Fibroblast of lung (primary cell): ENCODE results near the gene DEFB124. TPM values are rescaled to one million over a fixed set of nuclear protein-coding genes. Genes with fewer than 3 reads are reported as not detected.

Experiments used
- DNase-seq, 2 donors: peaks; one replicate each; pipeline versions ENCODE4 v3.0.0 to v3.0.0-alpha.2; 2010; ENCODE audit warnings: low read depth in 2 of 2
- H2AFZ ChIP-seq: 2 replicates; pipeline ENCODE4 v1.5.1; 2012; ENCODE audit warnings: low read length, control low read depth, inconsistent platforms
- H3K27ac ChIP-seq: 2 replicates; pipeline ENCODE4 v1.5.1; 2011; ENCODE audit warnings: low read length, control low read depth; ENCODE audit not compliant: insufficient read depth
- H3K27me3 ChIP-seq: 2 replicates; pipeline ENCODE4 v1.5.1; 2011; ENCODE audit warnings: mild to moderate bottlenecking, low read length; ENCODE audit not compliant: control insufficient read depth, insufficient read depth
- H3K36me3 ChIP-seq: 2 replicates; pipeline ENCODE4 v1.5.1; 2011; ENCODE audit warnings: low read length; ENCODE audit not compliant: control insufficient read depth, insufficient read depth
- H3K4me1 ChIP-seq: 2 replicates; pipeline ENCODE4 v1.5.1; 2011; ENCODE audit warnings: low read length; ENCODE audit not compliant: control insufficient read depth, insufficient read depth; ENCODE audit errors: extremely low read depth
- H3K4me2 ChIP-seq: 2 replicates; pipeline ENCODE4 v1.5.1; 2011; ENCODE audit warnings: low read length, control low read depth; ENCODE audit not compliant: insufficient read depth; ENCODE audit errors: extremely low read depth
- H3K4me3 ChIP-seq, 4 experiments: fragments of 200-600 bp in 1 of 4; sonication (generic) in 1 of 4; replicated peaks in 1 of 4; 2 replicates each; pipeline ENCODE4 v1.5.1; 2011 to 2016; ENCODE audit warnings: low read length in 4 of 4, low read depth in 3 of 4, mild to moderate bottlenecking in 3 of 4, control low read depth in 2 of 4, inconsistent platforms in 1 of 4, mixed read lengths in 1 of 4; ENCODE audit not compliant: insufficient read depth in 1 of 4; ENCODE audit errors: control extremely low read depth in 1 of 4
- H3K79me2 ChIP-seq: 2 replicates; pipeline ENCODE4 v1.5.1; 2012; ENCODE audit warnings: mild to moderate bottlenecking, low read length, inconsistent platforms; ENCODE audit not compliant: control insufficient read depth, insufficient read depth
- H3K9ac ChIP-seq: 2 replicates; pipeline ENCODE4 v1.5.1; 2011; ENCODE audit warnings: mild to moderate bottlenecking, low read length, control low read depth; ENCODE audit not compliant: insufficient read depth
- H3K9me3 ChIP-seq: 2 replicates; pipeline ENCODE4 v1.5.1; 2012; ENCODE audit warnings: low read depth, low read length; ENCODE audit not compliant: control insufficient read depth, insufficient read depth
- H4K20me1 ChIP-seq: 2 replicates; pipeline ENCODE4 v1.5.1; 2011; ENCODE audit warnings: low read length; ENCODE audit not compliant: control insufficient read depth, insufficient read depth; ENCODE audit errors: extremely low read depth
- CTCF ChIP-seq, 2 donors: IDR thresholded peaks in 1 of 2; conservative IDR thresholded peaks in 1 of 2; 1 replicate in 1 of 2; 2 replicates in 1 of 2; pipeline ENCODE4 v1.5.1; 2011 to 2012; ENCODE audit warnings: low read length in 2 of 2, control low read depth in 1 of 2, inconsistent platforms in 1 of 2, low read depth in 1 of 2, mild to moderate bottlenecking in 1 of 2
- EZH2 ChIP-seq: IDR thresholded peaks from 2 replicates; pipeline ENCODE4 v1.5.1; 2012; ENCODE audit warnings: low read length, control low read depth, mild to moderate bottlenecking; ENCODE audit errors: missing control alignments
- polyA plus RNA-seq, 2 donors: library from polyadenylated mRNA; depleted of rRNA in 1 of 2; stranded (reverse) in 1 of 2; unstranded in 1 of 2; fragments of >200 nt; gene quantifications; 2 replicates each; pipeline ENCODE4 v1.2.1, GENCODE V29; 2011 to 2012; ENCODE audit warnings: missing spikeins in 1 of 2
- total RNA-seq: library from RNA; depleted of rRNA; stranded (reverse); fragments of >200 nt; gene quantifications from 2 replicates; pipeline ENCODE4 v1.2.1, GENCODE V29; 2014

The DEFB124 gene
- total and polyA plus RNA-seq, 2 donors (not counting 1 experiment from before 2014, with no cell fraction given) = not detected

GRCh38 chr20:31515775-31516107, 40.8 kb upstream of the DEFB124 start:
- Histone ChIP-seq H3K27me3 (no peaks in the 10 kb centered on the region), H2AFZ (no peak overlapping the region), H3K27ac (no peak overlapping the region), H3K9ac (no peak overlapping the region), H3K4me3 (peak overlapping the region; percentile 96 to 98 (median 98)), H3K4me2 (peak overlapping the region; percentile 96), H3K9me3 (no peaks in the 10 kb centered on the region), H4K20me1 (no peaks in the 10 kb centered on the region), H3K4me1 (peaks cover 10% of the 10 kb centered on the region), H3K36me3 (peaks cover 3% of the 10 kb centered on the region), H3K79me2 (peaks cover 62% of the 10 kb centered on the region)
- DNase-seq = no peak
- TF ChIP-seq CTCF (conservative IDR thresholded peaks at IDR 0.05 in 1 of 2, IDR thresholded peaks at IDR 0.05 in 1 of 2; ENCODE audit: low read depth in 1 of 2, low read length in 2 of 2) = no peak
- no peak for TF ChIP-seq EZH2

- Histone ChIP-seq H3K4me2 (peak overlapping the region; percentile 96), H3K4me1 (peaks cover 10% of the 10 kb centered on the region), H3K27ac (peak overlapping the region; percentile 96), H3K4me3 (peak overlapping the region; percentile 96 to 98 (median 98)), H3K9ac (peak overlapping the region; percentile 90), H2AFZ (no peak overlapping the region), H3K36me3 (peaks cover 3% of the 10 kb centered on the region), H3K27me3 (no peaks in the 10 kb centered on the region), H4K20me1 (no peaks in the 10 kb centered on the region), H3K79me2 (peaks cover 57% of the 10 kb centered on the region), H3K9me3 (no peaks in the 10 kb centered on the region)
- DNase-seq = no peak
- TF ChIP-seq CTCF (conservative IDR thresholded peaks at IDR 0.05 in 1 of 2, IDR thresholded peaks at IDR 0.05 in 1 of 2; ENCODE audit: low read depth in 1 of 2, low read length in 2 of 2) (no peak), EZH2 (no peak)
Observed at GRCh38 chr20:31515072-31515774, 40.3 kb upstream of the DEFB124 start.

GRCh38 chr20:31514154-31515071, 39.5 kb upstream of the DEFB124 start, which contains the start of gene HM13:
Gene HM13, plus strand, starts transcription at chr20:31514442. Its CDS starts 110 bp downstream, at chr20:31514552.
- Histone ChIP-seq H3K4me1 (peaks cover 10% of the 10 kb centered on the region), H3K9ac (peak within 1 kb of the TSS; percentile 90), H3K4me2 (peak within 1 kb of the TSS; percentile 98), H3K27me3 (no peaks in the 10 kb centered on the region), H3K36me3 (peaks cover 3% of the 10 kb centered on the region), H3K4me3 (peak within 1 kb of the TSS; percentile 96 to 98 (median 98)), H2AFZ (peak within 1 kb of the TSS; percentile 85), H4K20me1 (no peaks in the 10 kb centered on the region), H3K27ac (peak within 1 kb of the TSS; percentile 96), H3K79me2 (peaks cover 50% of the 10 kb centered on the region), H3K9me3 (no peaks in the 10 kb centered on the region)
- peak; percentile 91 to 94 for DNase-seq
- TF ChIP-seq EZH2 (no peak), CTCF (conservative IDR thresholded peaks at IDR 0.05 in 1 of 2, IDR thresholded peaks at IDR 0.05 in 1 of 2; ENCODE audit: low read depth in 1 of 2, low read length in 2 of 2) (peak; percentile 39 to 89)
